Mesenchymal stem cell (in vitro differentiated cells and primary cell): ENCODE data around the gene DSCAM.

Source experiments
- DNase-seq: peaks from one replicate; pipeline ENCODE4 v3.0.0-alpha.2; 2013
- H2AFZ ChIP-seq: one replicate; pipeline ENCODE4 v1.6.1; 2013; ENCODE audit warnings: low read depth, mild to moderate bottlenecking, control low read depth, inconsistent platforms, low read length, moderate library complexity
- H2AK5ac ChIP-seq: 2 replicates; pipeline ENCODE4 v1.6.1; 2013; ENCODE audit warnings: low read length, moderate library complexity, mild to moderate bottlenecking, inconsistent platforms; ENCODE audit not compliant: severe bottlenecking
- H2BK120ac ChIP-seq: one replicate; pipeline ENCODE4 v1.6.1; 2013; ENCODE audit warnings: low read depth, mild to moderate bottlenecking, inconsistent platforms, low read length, moderate library complexity
- H2BK12ac ChIP-seq, 2 experiments: one replicate each; pipeline ENCODE4 v1.6.1; 2013; ENCODE audit warnings: inconsistent platforms in 2 of 2, low read length in 2 of 2, mild to moderate bottlenecking in 2 of 2, moderate library complexity in 2 of 2, control low read depth in 1 of 2
- H2BK15ac ChIP-seq: one replicate; pipeline ENCODE4 v1.6.1; 2013; ENCODE audit warnings: mild to moderate bottlenecking, low read depth, inconsistent platforms; ENCODE audit not compliant: poor library complexity, severe bottlenecking
- H2BK5ac ChIP-seq: 2 replicates; pipeline ENCODE4 v1.6.1; 2013; ENCODE audit warnings: low read depth, mild to moderate bottlenecking, low read length, control low read depth, inconsistent platforms; ENCODE audit not compliant: poor library complexity, severe bottlenecking
- H3K14ac ChIP-seq, 2 experiments: one replicate each; pipeline ENCODE4 v1.6.1; 2013; ENCODE audit warnings: inconsistent platforms in 2 of 2, low read length in 2 of 2, control low read depth in 1 of 2, mild to moderate bottlenecking in 1 of 2, moderate library complexity in 1 of 2
- H3K18ac ChIP-seq, 2 experiments: one replicate each; pipeline ENCODE4 v1.6.1; 2013; ENCODE audit warnings: inconsistent platforms in 2 of 2, low read length in 2 of 2, control low read depth in 1 of 2, low read depth in 1 of 2, mild to moderate bottlenecking in 1 of 2
- H3K23ac ChIP-seq, 2 experiments: one replicate each; pipeline ENCODE4 v1.6.1; 2013; ENCODE audit warnings: inconsistent platforms in 2 of 2, low read length in 2 of 2, mild to moderate bottlenecking in 2 of 2, moderate library complexity in 2 of 2, control low read depth in 1 of 2
- H3K27ac ChIP-seq: 2 replicates; pipeline ENCODE4 v1.5.1; 2013; ENCODE audit warnings: mild to moderate bottlenecking, moderate library complexity, low read length, control low read depth, inconsistent platforms; ENCODE audit not compliant: poor library complexity, severe bottlenecking
- H3K27me3 ChIP-seq, 2 experiments: 2 replicates each; pipeline versions ENCODE4 v1.6.1 to v1.7.0; 2013; ENCODE audit warnings: low read length in 2 of 2, mild to moderate bottlenecking in 2 of 2, moderate library complexity in 2 of 2, control low read depth in 1 of 2, inconsistent platforms in 1 of 2; ENCODE audit not compliant: control insufficient read depth in 1 of 2, insufficient read depth in 1 of 2
- H3K36me3 ChIP-seq, 2 experiments: 2 replicates each; pipeline versions ENCODE4 v1.6.1 to v1.7.0; 2013; ENCODE audit warnings: low read length in 2 of 2, control low read depth in 1 of 2, inconsistent platforms in 1 of 2, low read depth in 1 of 2, mild to moderate bottlenecking in 1 of 2; ENCODE audit not compliant: insufficient read depth in 2 of 2, control insufficient read depth in 1 of 2
- H3K4ac ChIP-seq, 2 experiments: one replicate each; pipeline ENCODE4 v1.6.1; 2013; ENCODE audit warnings: inconsistent platforms in 2 of 2, low read length in 2 of 2, mild to moderate bottlenecking in 2 of 2, moderate library complexity in 2 of 2, control low read depth in 1 of 2, low read depth in 1 of 2
- H3K4me1 ChIP-seq: 2 replicates; pipeline ENCODE4 v1.6.1; 2013; ENCODE audit warnings: low read depth, low read length, control low read depth; ENCODE audit not compliant: control insufficient read depth, insufficient read depth
- H3K4me2 ChIP-seq: 2 replicates; pipeline ENCODE4 v1.6.1; 2013; ENCODE audit warnings: low read length, mild to moderate bottlenecking, inconsistent platforms; ENCODE audit not compliant: poor library complexity, severe bottlenecking
- H3K4me3 ChIP-seq, 2 experiments: 2 replicates each; pipeline versions ENCODE4 v1.5.1 to v1.7.0; 2013; ENCODE audit warnings: low read length in 2 of 2, mild to moderate bottlenecking in 2 of 2, control low read depth in 1 of 2, low read depth in 1 of 2; ENCODE audit not compliant: insufficient read depth in 1 of 2
- H3K79me1 ChIP-seq: replicated peaks from 2 replicates; pipeline ENCODE4 v1.6.1; 2013; ENCODE audit warnings: mild to moderate bottlenecking, control low read depth, low read length, inconsistent platforms; ENCODE audit not compliant: poor library complexity, severe bottlenecking
- H3K9ac ChIP-seq: 2 replicates; pipeline ENCODE4 v1.7.0; 2013; ENCODE audit warnings: mild to moderate bottlenecking, low read length, moderate library complexity
- H3K9me3 ChIP-seq: 2 replicates; pipeline ENCODE4 v1.7.0; 2013; ENCODE audit warnings: mild to moderate bottlenecking, low read length; ENCODE audit not compliant: control insufficient read depth
- H4K8ac ChIP-seq: one replicate; pipeline ENCODE4 v1.6.1; 2013; ENCODE audit warnings: inconsistent platforms, mild to moderate bottlenecking, low read length, moderate library complexity
- H4K91ac ChIP-seq: one replicate; pipeline ENCODE4 v1.6.1; 2013; ENCODE audit warnings: mild to moderate bottlenecking, low read length, inconsistent platforms
- WGBS: methylation state at CpG from one replicate; pipeline ENCODE4 v1.1.7; 2013; ENCODE audit warnings: mixed read lengths; 5-methylcytosine and 5-hydroxymethylcytosine counted together

Gene DSCAM

DNA sequence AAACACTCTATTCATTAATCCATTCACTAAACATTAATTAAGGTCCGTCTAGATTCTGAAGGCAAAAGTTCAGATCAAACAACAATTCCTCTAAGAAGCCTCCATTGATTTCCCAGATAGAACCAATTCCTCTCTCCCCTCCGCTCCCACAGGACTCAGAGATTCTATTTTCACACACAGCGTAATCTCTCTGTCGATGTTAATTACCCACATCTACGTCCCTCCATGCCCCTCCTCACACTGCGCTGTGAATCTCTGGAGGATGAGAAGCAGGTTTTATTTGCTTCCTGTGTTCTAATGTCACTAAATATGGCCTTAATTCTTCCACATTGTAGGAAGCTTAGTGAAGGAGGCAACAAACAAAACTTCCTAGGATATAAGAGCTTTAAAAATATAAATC is 306.7 kb downstream of the DSCAM start:
- no peak overlapping the region for H3K9ac ChIP-seq
- no peak overlapping the region for H4K8ac ChIP-seq
- H4K91ac ChIP-seq: no peak overlapping the region
- H3K4me2 ChIP-seq: no peak overlapping the region
- H3K18ac ChIP-seq: no peak overlapping the region
- H2AK5ac ChIP-seq: no peak overlapping the region
- H3K23ac ChIP-seq: no peak overlapping the region
- no peaks in the 10 kb centered on the region for H3K36me3 ChIP-seq
- H3K27ac ChIP-seq: no peak overlapping the region
- H3K4me1 ChIP-seq: no peaks in the 10 kb centered on the region
- no peaks in the 10 kb centered on the region for H3K27me3 ChIP-seq
- H3K4ac ChIP-seq: no peak overlapping the region
- DNase-seq: no peak
- no peak overlapping the region for H3K14ac ChIP-seq
- no peak overlapping the region for H2BK12ac ChIP-seq
- peaks cover 11% of the 10 kb centered on the region for H3K9me3 ChIP-seq
- no peak overlapping the region for H2AFZ ChIP-seq
- no peak overlapping the region for H2BK5ac ChIP-seq
- H2BK120ac ChIP-seq: no peak overlapping the region
- H2BK15ac ChIP-seq: no peak overlapping the region
- H3K4me3 ChIP-seq: no peak overlapping the region
- no peaks in the 10 kb centered on the region for H3K79me1 ChIP-seq
- WGBS: 73% methylated on average over 5 of the region's 6 CpGs

DNA sequence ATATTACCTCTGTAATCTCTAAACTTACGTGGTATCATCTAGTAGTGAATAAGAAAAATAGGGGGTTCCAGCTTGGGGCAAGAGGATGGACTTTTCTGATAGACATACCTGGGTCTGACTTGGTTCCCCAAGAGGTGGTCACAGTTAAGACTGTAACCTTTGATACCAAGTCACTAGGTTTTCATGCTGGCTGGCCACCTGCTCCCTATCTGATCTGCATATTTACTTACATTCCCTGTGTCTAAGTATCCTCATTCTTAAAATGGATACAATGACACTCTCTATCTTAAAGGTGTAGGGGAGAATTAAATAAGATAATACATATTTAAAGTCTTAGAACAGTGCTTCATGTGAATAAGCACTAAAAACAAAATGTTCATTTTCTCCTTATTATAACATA is 312.1 kb downstream of the DSCAM start:
- H3K4me3 ChIP-seq: no peak overlapping the region
- no peak overlapping the region for H2BK5ac ChIP-seq
- H4K8ac ChIP-seq: no peak overlapping the region
- H3K4ac ChIP-seq: no peak overlapping the region
- 67% methylated on average over 1 of the region's 1 CpG for WGBS
- no peak overlapping the region for H3K23ac ChIP-seq
- no peak overlapping the region for H2AK5ac ChIP-seq
- H2AFZ ChIP-seq: no peak overlapping the region
- peaks cover 0 to 4% of the 10 kb centered on the region in 2 experiments for H3K36me3 ChIP-seq
- no peaks in the 10 kb centered on the region for H3K4me1 ChIP-seq
- no peaks in the 10 kb centered on the region for H3K79me1 ChIP-seq
- H3K9ac ChIP-seq: no peak overlapping the region
- no peak for DNase-seq
- no peak overlapping the region for H2BK15ac ChIP-seq
- no peak overlapping the region for H3K14ac ChIP-seq
- peaks cover 14% of the 10 kb centered on the region for H3K9me3 ChIP-seq
- no peak overlapping the region for H2BK12ac ChIP-seq
- no peaks in the 10 kb centered on the region for H3K27me3 ChIP-seq
- no peak overlapping the region for H3K27ac ChIP-seq
- no peak overlapping the region for H3K18ac ChIP-seq
- no peak overlapping the region for H3K4me2 ChIP-seq
- no peak overlapping the region for H4K91ac ChIP-seq
- no peak overlapping the region for H2BK120ac ChIP-seq

DNA sequence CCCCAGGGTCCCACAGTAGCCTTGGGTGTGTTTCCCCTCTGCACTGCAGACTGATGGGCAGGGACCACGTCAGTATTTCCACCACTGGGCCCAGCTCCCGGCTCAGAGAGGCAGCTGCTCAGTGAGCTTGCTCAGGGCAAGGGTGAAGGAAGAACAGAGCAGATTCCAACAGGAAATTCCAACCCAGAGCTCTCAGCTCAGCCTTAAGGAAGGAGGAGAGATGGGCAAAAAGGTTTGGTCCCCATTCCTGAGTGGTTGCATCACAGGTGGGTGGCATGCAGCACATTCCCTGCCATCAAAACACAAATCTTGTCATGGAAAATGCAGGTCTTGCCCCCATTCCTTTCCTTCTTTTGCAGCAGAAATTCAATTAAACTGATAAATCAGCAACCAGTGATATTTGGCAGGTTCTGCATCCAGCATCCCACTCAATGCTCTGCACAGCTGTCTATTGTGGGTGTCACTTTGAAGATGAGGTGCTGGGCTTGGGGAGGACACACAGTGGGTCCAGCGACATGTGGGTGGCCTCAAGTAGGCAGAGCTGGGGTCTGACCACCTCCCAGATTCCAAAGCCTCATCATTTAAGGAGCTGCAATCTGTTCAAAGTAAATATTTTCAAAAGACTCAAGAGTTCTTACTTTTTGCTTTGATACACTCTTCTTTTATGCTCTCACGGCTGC is 315.4 kb downstream of the DSCAM start:
- Histone ChIP-seq H3K36me3 (peaks cover 0 to 4% of the 10 kb centered on the region in 2 experiments), H3K4me1 (no peaks in the 10 kb centered on the region), H4K91ac (no peak overlapping the region), H2BK120ac (no peak overlapping the region), H3K18ac (no peak overlapping the region), H3K79me1 (no peaks in the 10 kb centered on the region), H3K4me3 (no peak overlapping the region), H2AFZ (no peak overlapping the region), H3K27me3 (no peaks in the 10 kb centered on the region), H2BK5ac (no peak overlapping the region), H3K23ac (no peak overlapping the region), H2BK15ac (no peak overlapping the region), H2BK12ac (no peak overlapping the region), H4K8ac (no peak overlapping the region), H3K4me2 (no peak overlapping the region), H3K4ac (no peak overlapping the region), H3K27ac (no peak overlapping the region), H3K9ac (no peak overlapping the region), H2AK5ac (no peak overlapping the region), H3K14ac (no peak overlapping the region), H3K9me3 (peaks cover 31% of the 10 kb centered on the region)
- DNase-seq: no peak
- 49% methylated on average over 3 of the region's 4 CpGs for WGBS

DNA sequence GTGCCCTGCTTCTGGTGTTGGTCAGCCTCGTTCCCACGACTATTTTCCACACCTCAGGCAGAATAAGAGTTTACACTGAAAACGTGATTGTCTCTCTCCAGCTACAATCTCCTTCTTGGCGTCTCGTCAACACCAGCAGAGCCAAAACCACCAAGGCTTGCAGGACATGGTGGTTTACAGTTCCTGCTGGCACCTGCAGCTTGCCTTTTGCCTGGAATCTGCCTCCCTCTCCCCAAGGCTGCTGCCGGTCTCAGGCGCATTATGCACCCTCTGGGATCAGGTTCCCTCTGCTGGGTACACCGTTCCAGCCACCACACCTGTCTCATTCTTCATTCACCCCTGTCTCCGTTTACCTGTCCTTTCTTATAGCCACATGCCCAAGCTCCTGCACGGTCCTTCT is 315.9 kb downstream of the DSCAM start:
- Histone ChIP-seq H3K4ac (no peak overlapping the region), H3K4me1 (no peaks in the 10 kb centered on the region), H3K79me1 (no peaks in the 10 kb centered on the region), H3K14ac (no peak overlapping the region), H3K27me3 (no peaks in the 10 kb centered on the region), H3K4me2 (no peak overlapping the region), H3K4me3 (no peak overlapping the region), H2BK15ac (no peak overlapping the region), H3K23ac (no peak overlapping the region), H4K91ac (no peak overlapping the region), H3K27ac (no peak overlapping the region), H2AK5ac (no peak overlapping the region), H2AFZ (no peak overlapping the region), H2BK120ac (no peak overlapping the region), H3K18ac (no peak overlapping the region), H2BK5ac (no peak overlapping the region), H3K9me3 (peaks cover 31% of the 10 kb centered on the region), H3K36me3 (peaks cover 0 to 4% of the 10 kb centered on the region in 2 experiments), H3K9ac (no peak overlapping the region), H2BK12ac (no peak overlapping the region), H4K8ac (no peak overlapping the region)
- 75% methylated on average over 10 of the region's 10 CpGs for WGBS
- DNase-seq: no peak
